B cell (primary cell): ENCODE measurements around the gene IL11RA.

Experiments
- EZH2 ChIP-seq: IDR thresholded peaks from 2 replicates; pipeline ENCODE4 v1.6.1; 2012; ENCODE audit warnings: borderline replicate concordance, low read depth, mild to moderate bottlenecking, moderate library complexity, low read length; ENCODE audit not compliant: insufficient read depth, poor library complexity, severe bottlenecking
- TF ChIP-seq, protein P1 (sequence below): fragments of 200-600 bp; IDR thresholded peaks from one replicate; pipeline ENCODE4 v1.8.0; 2022; ENCODE audit warnings: antibody characterized with exemption, mild to moderate bottlenecking

DNA sequence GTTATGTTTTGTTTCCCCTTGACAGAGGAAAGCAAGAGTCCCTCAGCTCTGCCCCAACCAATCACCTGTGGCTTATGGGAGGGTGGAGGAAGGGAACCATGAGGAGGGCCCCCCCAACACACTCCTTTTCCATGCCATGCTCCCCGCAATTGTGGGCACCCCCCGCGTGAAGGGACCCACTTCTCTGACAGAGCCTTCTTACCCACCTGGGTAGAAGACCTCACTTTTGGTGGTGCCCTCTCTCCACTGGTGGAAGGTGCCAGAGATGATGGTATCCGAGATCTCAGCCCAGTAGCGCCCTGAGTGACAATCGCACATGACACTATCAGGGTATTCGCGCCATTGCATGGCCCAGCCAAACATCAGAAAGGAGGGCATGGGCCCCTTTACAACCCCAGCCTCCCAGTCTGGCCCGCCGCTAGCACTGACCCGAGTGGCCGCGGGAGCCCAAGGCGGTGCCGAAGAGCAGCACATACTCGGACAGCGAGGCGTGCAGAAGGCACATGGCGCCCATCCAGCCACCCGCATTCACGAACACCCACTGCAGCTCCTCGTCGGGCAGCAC is 15.1 kb upstream of the IL11RA start:
- TF ChIP-seq, protein P1, sequence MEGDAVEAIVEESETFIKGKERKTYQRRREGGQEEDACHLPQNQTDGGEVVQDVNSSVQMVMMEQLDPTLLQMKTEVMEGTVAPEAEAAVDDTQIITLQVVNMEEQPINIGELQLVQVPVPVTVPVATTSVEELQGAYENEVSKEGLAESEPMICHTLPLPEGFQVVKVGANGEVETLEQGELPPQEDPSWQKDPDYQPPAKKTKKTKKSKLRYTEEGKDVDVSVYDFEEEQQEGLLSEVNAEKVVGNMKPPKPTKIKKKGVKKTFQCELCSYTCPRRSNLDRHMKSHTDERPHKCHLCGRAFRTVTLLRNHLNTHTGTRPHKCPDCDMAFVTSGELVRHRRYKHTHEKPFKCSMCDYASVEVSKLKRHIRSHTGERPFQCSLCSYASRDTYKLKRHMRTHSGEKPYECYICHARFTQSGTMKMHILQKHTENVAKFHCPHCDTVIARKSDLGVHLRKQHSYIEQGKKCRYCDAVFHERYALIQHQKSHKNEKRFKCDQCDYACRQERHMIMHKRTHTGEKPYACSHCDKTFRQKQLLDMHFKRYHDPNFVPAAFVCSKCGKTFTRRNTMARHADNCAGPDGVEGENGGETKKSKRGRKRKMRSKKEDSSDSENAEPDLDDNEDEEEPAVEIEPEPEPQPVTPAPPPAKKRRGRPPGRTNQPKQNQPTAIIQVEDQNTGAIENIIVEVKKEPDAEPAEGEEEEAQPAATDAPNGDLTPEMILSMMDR: no peak
- no peak for TF ChIP-seq EZH2
